ENCODE measurements around the gene WNK4.
"Not testable (repeated sequence)": the region's sequence is repeated elsewhere in the genome, so short reads cannot be mapped to it uniquely, and the experiment has no call there.

Gene WNK4

GRCh38 chr17:42779936-42780850, at the start of gene WNK4:
TSS of gene WNK4 (plus strand) at chr17:42780610. CDS start at chr17:42780699, 89 bp downstream.
- peak; percentile 53 for DNase-seq

DNA sequence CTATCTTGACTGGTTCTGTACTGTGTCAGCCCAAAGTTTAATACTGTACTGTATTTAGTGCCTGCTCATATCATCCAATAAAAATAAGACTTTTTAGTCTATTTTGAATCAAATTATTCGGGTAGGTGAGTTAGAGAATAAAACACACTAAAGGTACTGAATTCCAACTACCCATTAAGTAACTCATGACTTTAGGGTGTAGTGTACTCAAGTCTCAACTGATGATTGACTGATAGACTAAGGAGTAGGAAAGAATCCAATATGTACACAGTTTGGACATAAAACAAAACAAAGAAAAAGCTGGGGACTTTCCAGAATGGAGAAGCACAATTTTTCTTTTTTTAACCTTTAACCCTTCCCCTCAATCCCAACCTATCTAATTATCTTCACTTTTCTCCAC, 39.7 kb upstream of the WNK4 start:
- no peak for DNase-seq

DNA sequence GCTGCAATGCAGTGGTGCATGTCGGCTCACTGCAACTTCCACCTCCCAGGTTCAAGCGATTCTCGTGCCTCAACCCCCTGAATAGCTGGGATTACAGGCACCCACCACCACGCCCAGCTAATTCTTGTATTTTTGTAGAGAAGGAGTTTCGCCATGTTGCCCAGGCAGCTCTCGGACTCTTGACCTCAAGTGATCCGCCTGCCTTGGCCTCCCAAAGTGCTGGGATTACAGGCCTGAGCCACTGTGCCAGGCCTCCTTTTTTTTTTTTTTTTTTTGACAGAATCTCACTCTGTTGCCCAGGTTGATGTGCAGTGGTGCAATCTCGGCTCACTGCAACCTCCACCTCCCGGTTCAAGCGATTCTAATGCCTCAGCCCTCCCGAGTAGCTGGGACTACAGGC, 37.5 kb upstream of the WNK4 start:
- DNase-seq, result not testable (repeated sequence)

DNA sequence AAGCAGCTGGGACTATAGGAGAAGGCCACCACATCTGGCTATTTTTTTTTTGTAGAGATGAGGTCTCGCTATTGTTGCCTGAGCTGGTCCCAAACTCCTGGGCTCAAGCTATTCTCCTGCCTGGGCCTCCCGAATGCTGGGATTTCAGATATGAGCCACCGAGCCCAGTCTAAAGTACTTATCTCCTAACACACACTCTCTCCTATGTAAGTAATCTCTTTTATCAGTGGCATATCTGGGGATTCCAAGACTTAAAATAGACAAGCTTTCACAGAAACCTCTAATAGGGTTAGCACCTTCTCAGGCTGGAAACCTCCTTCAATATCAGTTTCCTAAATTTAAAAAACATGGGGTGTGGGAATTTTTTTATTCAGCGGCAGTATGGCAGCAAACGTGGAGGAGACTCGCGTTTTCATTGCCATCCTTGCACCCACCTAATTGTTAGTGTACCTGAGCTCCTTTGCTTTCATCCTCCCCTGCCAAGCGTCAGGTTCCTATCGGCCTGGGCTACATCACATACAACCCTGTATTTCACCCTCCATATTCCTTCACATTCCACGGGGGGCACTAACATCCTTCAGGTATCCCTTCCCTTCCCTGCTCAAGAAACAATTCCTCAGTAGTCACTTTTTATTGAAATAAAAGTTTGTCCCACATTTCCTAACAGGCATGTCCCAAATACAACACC, 36.7 kb upstream of the WNK4 start:
- peak; percentile 13 for DNase-seq

GRCh38 chr17:42744283-42744805, 36.1 kb upstream of the WNK4 start:
- DNase-seq, result peak; percentile 48

DNA sequence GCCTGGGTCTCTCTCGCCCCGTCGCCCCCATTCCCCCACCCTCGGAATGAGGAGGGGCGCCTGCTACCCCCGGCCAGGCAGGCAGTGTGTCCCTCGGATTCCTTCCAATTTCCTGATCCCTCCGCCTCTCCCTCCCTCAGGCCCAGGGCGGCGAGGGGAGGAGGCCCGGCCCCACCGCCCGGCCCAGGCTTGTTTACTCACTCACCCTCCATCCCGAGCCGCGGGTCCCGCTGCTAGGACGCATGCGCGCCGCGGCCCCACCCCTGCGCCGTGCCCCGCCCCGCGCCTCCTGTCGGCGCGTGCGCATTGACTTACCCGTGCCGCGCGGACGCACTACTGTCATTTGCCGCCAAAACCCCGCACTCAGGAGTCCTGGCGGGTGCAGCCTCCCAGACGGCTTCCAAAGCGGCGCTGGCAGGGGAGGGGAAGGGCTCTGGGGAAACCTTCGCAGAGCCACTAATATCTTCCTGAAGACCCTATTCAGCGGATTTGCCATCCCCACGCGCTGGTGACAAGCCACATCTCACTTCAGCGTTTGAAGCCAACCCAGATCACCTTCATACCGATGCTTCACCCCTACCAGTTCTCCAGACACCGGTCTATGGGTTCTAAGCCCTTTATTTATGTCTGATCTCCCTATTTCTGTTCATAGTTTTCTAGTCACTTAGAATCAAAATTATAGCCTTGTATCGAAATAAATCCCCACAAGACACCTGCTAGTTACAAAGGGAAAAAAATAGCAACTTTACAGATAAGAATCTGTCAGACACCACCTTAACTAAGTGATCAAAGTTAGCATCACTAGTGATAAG, 35.4 kb upstream of the WNK4 start, which contains the start of gene EZH1:
Gene EZH1, minus strand, starts transcription at position 235 of the 812 bp plus-strand sequence. CDS start 16,099 bp downstream, outside the sequence.
- DNase-seq, result peak; percentile 91

GRCh38 chr17:42748202-42748907, 32.1 kb upstream of the WNK4 start:
- no peak for DNase-seq

DNA sequence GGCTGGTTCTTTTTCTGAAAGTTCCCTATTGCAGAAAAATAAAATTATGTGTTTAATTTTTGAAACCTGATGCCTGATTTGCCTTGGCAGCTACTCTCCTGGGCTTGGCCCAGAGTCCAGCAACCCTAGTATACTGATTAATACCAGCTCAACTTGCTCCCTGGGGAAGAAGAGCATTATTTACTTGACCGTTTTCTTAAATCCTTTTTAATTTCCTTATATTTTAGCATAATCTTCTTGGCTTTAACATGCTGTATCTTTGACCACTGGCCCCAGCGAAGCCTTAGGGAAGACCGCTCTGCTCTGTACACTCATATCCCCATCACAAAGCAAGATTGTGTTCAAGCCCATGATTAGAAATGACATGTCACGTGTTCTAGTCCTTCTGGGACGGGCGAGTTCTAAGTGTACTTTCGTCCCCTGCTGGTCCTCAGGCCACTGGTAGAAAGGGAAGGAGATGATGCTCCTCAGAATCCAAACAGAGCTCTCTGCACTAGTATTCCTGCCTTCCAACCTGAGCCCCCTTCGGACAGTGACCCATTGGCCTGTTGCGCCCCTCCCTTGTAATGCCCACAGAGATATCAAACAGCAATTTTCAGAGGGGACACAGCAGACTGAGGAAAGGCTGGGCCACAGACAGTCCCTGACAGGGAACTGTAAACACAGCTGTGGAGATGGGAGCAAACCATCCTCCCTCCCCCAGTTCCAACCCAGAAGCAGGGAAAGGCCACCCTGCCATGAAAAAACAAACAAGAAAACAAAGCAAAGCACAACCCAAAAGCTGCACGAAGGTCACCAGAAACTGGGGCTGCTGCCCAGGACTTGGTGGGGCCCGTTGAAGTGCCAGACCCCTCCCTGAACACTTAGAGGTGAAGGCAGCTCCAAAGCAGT, 31.3 kb upstream of the WNK4 start:
- no peak for DNase-seq

- DNase-seq, result no peak
Measured at GRCh38 chr17:42750739-42751344, 29.6 kb upstream of the WNK4 start.

DNA sequence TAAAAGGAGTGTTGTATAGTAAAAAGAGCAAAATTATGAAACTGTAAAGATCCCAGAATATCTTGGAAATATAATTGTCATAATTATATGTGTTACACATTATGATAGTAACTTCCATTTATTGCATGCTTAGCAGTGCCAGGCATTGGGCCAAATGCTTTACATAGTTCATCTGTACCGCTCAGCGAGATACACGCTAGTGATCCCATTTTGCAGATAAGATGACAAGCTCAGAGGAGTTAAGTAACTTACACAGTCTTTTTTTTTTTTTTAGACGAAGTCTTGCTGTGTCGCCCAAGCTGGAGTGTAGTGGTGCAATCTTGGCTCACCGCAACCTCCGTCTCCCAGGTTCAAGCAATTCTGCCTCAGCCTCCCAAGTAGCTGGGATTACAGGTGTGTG, 28.8 kb upstream of the WNK4 start:
- no peak for DNase-seq

DNA sequence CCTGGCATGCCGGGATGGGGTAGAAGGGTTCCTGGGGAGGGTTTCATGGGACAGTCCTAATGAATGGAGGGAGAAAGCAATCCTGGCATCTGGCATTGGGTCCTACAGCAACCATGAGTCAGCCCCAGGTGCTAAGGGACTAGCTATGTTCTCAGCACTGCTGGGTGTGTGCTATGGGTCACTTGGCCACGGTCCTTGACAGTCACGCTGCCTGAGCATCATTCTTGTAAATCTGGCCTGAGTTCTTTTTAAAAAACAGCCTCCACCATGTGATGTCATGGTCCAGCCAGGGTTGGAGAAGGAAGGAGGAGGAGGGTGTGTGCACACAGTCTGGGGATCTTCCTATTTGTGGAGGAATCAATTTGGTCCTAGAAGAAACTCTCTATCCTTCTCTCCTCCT, 25.6 kb upstream of the WNK4 start:
- DNase-seq, result no peak

- DNase-seq, result no peak
Measured at GRCh38 chr17:42759982-42760651, 20.3 kb upstream of the WNK4 start.

DNA sequence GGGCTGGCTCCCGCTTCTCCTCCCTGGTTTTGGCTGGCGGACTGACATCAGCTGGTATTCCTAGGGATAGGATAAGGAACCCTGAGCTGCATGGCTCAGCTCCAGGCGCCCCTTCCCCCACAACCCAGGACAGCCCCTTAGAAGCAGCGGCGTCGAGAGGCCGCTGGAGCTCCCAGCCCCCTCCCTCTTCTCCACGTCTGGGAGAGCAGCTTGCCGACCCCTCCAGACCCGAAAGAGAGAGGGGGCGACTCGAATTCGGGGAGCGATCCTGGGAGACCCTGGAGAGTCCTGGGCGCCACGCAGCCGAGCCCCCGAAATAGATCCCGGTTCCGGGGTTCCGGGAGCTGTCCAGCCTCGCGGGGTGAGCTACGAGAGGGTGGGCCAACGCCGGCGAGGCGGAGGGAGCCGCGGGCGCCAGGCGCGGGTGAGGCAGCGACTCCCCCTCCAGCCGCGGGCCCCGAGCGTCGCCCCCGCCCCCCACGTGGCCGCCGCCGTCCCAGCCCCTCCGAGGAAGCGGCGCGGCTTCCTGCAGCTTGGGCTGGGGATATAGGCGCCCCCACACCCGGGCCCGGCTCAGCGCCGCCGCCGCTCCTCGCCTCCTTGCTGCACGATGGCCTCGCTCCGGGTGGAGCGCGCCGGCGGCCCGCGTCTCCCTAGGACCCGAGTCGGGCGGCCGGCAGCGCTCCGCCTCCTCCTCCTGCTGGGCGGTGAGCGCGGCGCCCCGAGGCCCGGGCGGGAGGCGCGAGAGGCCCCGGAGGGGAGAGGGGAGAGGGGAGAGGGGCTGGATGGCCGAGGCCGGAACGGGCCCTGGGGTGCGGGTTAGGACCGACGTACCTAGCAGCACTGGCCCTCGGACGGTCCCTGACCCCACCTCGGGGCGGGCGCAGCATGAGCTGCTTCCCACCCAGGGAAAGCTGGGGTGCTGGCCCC, 19.5 kb upstream of the WNK4 start, which contains the start of gene RAMP2:
Gene RAMP2, plus strand, starts transcription at position 576 of the 930 bp plus-strand sequence. Its CDS starts 35 bp downstream, at position 611.
- no peak for DNase-seq

GRCh38 chr17:42761638-42762037, 18.8 kb upstream of the WNK4 start:
- DNase-seq, result no peak

DNA sequence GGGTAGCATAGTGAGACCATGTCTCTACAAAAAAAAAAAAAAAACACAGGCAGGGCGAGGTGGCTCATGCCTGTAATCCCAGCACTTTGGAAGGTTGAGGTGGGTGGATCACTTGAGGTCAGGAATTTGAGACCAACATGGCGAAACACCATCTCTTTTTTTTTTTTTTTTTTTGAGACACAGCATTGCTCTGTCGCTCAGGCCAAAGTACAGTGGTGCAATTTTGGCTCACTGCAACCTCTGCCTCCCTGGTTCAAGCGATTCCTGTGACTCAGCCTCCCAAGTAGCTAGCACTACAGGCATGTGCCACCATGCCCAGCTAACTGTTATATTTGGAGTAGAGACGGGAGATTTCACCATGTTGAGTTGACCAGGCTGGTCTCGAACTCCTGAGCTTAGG, 14.3 kb upstream of the WNK4 start:
- DNase-seq, result no peak

DNA sequence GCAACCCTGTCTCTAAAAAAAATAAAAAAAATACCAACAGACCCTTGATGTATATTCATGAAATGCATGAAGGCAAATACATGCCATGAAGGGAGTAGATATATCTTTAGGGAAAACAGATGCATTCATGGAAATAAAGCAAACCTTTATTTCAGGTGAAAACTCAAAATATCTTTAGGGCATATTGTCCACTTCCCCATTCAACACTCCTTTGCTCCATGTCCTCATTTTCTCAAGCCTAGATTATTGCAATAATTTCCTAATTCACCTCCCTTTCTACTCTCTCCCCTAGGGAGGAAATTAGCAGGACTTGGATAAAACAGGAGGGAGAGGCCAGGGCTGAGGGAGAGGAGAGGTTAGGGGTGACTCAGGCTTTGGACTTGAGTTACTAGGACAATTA, 12.9 kb upstream of the WNK4 start:
- no peak for DNase-seq

GRCh38 chr17:42768006-42768405, 12.4 kb upstream of the WNK4 start:
- not testable (repeated sequence) for DNase-seq

GRCh38 chr17:42769964-42770363, 10.4 kb upstream of the WNK4 start:
- DNase-seq, result not testable (repeated sequence)

- DNase-seq, result no peak
Measured at GRCh38 chr17:42772945-42773289, 7.5 kb upstream of the WNK4 start.
